PFSK-1 (cell line): ENCODE data around the gene EHMT2.

Experiments
- FOXP2 ChIP-seq: optimal IDR thresholded peaks from 2 replicates; pipeline ENCODE3; 2011; ENCODE audit warnings: borderline replicate concordance, control low read depth, inconsistent platforms; ENCODE audit not compliant: insufficient read depth; ENCODE audit errors: extremely low read length, extremely low read depth
- POLR2AphosphoS5 ChIP-seq: IDR thresholded peaks from 2 replicates; pipeline ENCODE4 v1.6.1; 2012; ENCODE audit warnings: low read depth, mild to moderate bottlenecking, control low read depth, low read length, moderate library complexity
- SIN3A ChIP-seq: IDR thresholded peaks from 2 replicates; pipeline ENCODE4 v1.6.1; 2012; ENCODE audit warnings: mild to moderate bottlenecking, low read length, moderate library complexity, borderline replicate concordance; ENCODE audit not compliant: insufficient read depth
- TAF1 ChIP-seq: IDR thresholded peaks from 2 replicates; pipeline ENCODE4 v1.6.1; 2012; ENCODE audit warnings: low read length, control low read depth, borderline replicate concordance; ENCODE audit not compliant: insufficient read depth
- TF ChIP-seq, protein P1 (sequence below), 2 experiments: IDR thresholded peaks; 2 replicates each; pipeline versions ENCODE4 v1.6.1 to v1.8.0; 2011 to 2012; ENCODE audit warnings: low read depth in 2 of 2, low read length in 2 of 2, control low read depth in 1 of 2, inconsistent platforms in 1 of 2, mild to moderate bottlenecking in 1 of 2, moderate library complexity in 1 of 2; ENCODE audit not compliant: insufficient read depth in 1 of 2

The EHMT2 gene

GRCh38 chr6:31915756-31916155, 18.3 kb upstream of the EHMT2 start:
- TF ChIP-seq SIN3A (no peak), TAF1 (no peak), POLR2AphosphoS5 (no peak), FOXP2 (no peak)
- TF ChIP-seq, protein P1, sequence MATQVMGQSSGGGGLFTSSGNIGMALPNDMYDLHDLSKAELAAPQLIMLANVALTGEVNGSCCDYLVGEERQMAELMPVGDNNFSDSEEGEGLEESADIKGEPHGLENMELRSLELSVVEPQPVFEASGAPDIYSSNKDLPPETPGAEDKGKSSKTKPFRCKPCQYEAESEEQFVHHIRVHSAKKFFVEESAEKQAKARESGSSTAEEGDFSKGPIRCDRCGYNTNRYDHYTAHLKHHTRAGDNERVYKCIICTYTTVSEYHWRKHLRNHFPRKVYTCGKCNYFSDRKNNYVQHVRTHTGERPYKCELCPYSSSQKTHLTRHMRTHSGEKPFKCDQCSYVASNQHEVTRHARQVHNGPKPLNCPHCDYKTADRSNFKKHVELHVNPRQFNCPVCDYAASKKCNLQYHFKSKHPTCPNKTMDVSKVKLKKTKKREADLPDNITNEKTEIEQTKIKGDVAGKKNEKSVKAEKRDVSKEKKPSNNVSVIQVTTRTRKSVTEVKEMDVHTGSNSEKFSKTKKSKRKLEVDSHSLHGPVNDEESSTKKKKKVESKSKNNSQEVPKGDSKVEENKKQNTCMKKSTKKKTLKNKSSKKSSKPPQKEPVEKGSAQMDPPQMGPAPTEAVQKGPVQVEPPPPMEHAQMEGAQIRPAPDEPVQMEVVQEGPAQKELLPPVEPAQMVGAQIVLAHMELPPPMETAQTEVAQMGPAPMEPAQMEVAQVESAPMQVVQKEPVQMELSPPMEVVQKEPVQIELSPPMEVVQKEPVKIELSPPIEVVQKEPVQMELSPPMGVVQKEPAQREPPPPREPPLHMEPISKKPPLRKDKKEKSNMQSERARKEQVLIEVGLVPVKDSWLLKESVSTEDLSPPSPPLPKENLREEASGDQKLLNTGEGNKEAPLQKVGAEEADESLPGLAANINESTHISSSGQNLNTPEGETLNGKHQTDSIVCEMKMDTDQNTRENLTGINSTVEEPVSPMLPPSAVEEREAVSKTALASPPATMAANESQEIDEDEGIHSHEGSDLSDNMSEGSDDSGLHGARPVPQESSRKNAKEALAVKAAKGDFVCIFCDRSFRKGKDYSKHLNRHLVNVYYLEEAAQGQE (IDR thresholded peaks at IDR 0.05; ENCODE audit: insufficient read depth in 1 of 2, low read depth in 2 of 2, low read length in 2 of 2), result no peak

GRCh38 chr6:31915351-31915750, 17.9 kb upstream of the EHMT2 start:
- TF ChIP-seq SIN3A (no peak), POLR2AphosphoS5 (no peak), TAF1 (no peak), FOXP2 (no peak)
- TF ChIP-seq, protein P1 (IDR thresholded peaks at IDR 0.05; ENCODE audit: insufficient read depth in 1 of 2, low read depth in 2 of 2, low read length in 2 of 2), result no peak

GRCh38 chr6:31911826-31912585, 14.5 kb upstream of the EHMT2 start:
- TF ChIP-seq TAF1 (no peak), SIN3A (no peak), POLR2AphosphoS5 (no peak), FOXP2 (no peak)
- TF ChIP-seq, protein P1 (IDR thresholded peaks at IDR 0.05; ENCODE audit: insufficient read depth in 1 of 2, low read depth in 2 of 2, low read length in 2 of 2), result no peak

- TF ChIP-seq, protein P1 (IDR thresholded peaks at IDR 0.05; ENCODE audit: insufficient read depth in 1 of 2, low read depth in 2 of 2, low read length in 2 of 2), result no peak
- no peak for TF ChIP-seq SIN3A
- TF ChIP-seq FOXP2, result no peak
- no peak for TF ChIP-seq TAF1
- no peak for TF ChIP-seq POLR2AphosphoS5
These were observed 11.3 kb upstream of the EHMT2 start for GRCh38 chr6:31908791-31909190.
